Psoas muscle (tissue), 8 donors: ENCODE measurements around the gene FAM193A. TPM values are rescaled to one million over a fixed set of nuclear protein-coding genes. Genes with fewer than 3 reads are reported as not detected.
"Not testable (repeated sequence)": the region's sequence is repeated elsewhere in the genome, so short reads cannot be mapped to it uniquely, and the experiment has no call there.

ENCODE experiments used
- ATAC-seq, 4 donors: fragments of 200-7000 bp; cut with Tn5 transposase; one replicate each; pipeline ENCODE4 v1.9.1; 2020; ENCODE audit warnings: moderate library complexity in 3 of 4, mild to moderate bottlenecking in 2 of 4
- DNase-seq, 2 donors: peaks; one replicate each; pipeline ENCODE4 v3.0.0-alpha.2; 2020
- H3K27ac ChIP-seq: fragments of 200-600 bp; one replicate; pipeline ENCODE4 v1.8.0; 2022
- H3K27me3 ChIP-seq, 3 donors: fragments of 200-600 bp in 1 of 3; one replicate each; pipeline versions ENCODE4 v1.6.1 to v1.8.0; 2013 to 2022; ENCODE audit warnings: low read length in 2 of 3, mild to moderate bottlenecking in 2 of 3, moderate library complexity in 1 of 3; ENCODE audit not compliant: insufficient read depth in 3 of 3
- H3K36me3 ChIP-seq, 2 donors: fragments of 200-600 bp in 1 of 2; one replicate each; pipeline versions ENCODE4 v1.6.1 to v1.8.0; 2013 to 2022; ENCODE audit warnings: low read depth in 1 of 2, mild to moderate bottlenecking in 1 of 2, moderate library complexity in 1 of 2; ENCODE audit not compliant: insufficient read depth in 1 of 2
- H3K4me1 ChIP-seq: fragments of 200-600 bp; one replicate; pipeline ENCODE4 v1.8.0; 2022
- H3K4me3 ChIP-seq: fragments of 200-600 bp; one replicate; pipeline ENCODE4 v1.8.0; 2022; ENCODE audit warnings: mild to moderate bottlenecking
- H3K9me3 ChIP-seq: fragments of 200-600 bp; one replicate; pipeline ENCODE4 v1.8.0; 2022
- CTCF ChIP-seq: fragments of 200-600 bp; IDR thresholded peaks from one replicate; pipeline ENCODE4 v1.8.0; 2022; ENCODE audit warnings: antibody characterized with exemption
- WGBS, 3 donors: extraction: QIAGEN DNeasy Blood & Tissue Kit; methylation state at CpG; one replicate each; pipeline versions ENCODE4 v1.1.6 to v1.1.7; 2013; 5-methylcytosine and 5-hydroxymethylcytosine counted together
- intact Hi-C, 2 donors: fragments of 100-400 bp; cut with DNase I; formaldehyde crosslinking; loops; one replicate each; pipeline versions ENCODE4 v1.11.0 to v1.14.2; 2022
- polyA plus RNA-seq, 3 donors: library from polyadenylated mRNA; stranded (reverse); fragments of 200-250 nt; gene quantifications; one replicate each; pipeline ENCODE4 v1.2.3, GENCODE V29; 2013
- total RNA-seq, 4 donors: library from RNA; stranded (reverse); fragmentation: NEBNext Ultra II Directional in 2 of 4; extraction: Animal tissue kit (Norgen Biotek cat#: 25700) in 2 of 4; gene quantifications; one replicate each; pipeline versions ENCODE4 v1.2.1 to v1.2.4, GENCODE V29; 2021 to 2023
- donor health status: healthy with polysubstance abuse.
- donor health status: DM: no; HTN: no; CAD: no; lungs with moderate emphysema.
- donor health status: Bipolar disorder and iron deficiency.
- donor health status: healthy.
- donor health status: DM: yes; HTN: yes; CAD: no.
- donor health status: DM: no; HTN: no; CAD: no.
- donor health status: DM: no; HTN: no; CAD: no.
- donor health status: DM: yes; HTN: yes; CAD: no.

FAM193A gene
- total and polyA plus RNA-seq, 7 donors = 7.5 to 20.0 (median 14.6) TPM

- no peaks in the 10 kb centered on the region for H3K9me3 ChIP-seq
- TF ChIP-seq CTCF = no peak
- DNase-seq = no peak
- no peak overlapping the region for H3K4me3 ChIP-seq
- WGBS, 3 donors = 89 to 94% (median 89%) methylated on average over 24 of the region's 24 CpGs
- intact Hi-C loops = no loop called here
- no peak for ATAC-seq
- H3K27me3 ChIP-seq = no peaks in the 10 kb centered on the region
- H3K36me3 ChIP-seq = peaks cover 4 to 90% of the 10 kb centered on the region in 2 donors
- H3K4me1 ChIP-seq = peaks cover 6% of the 10 kb centered on the region
- no peak overlapping the region for H3K27ac ChIP-seq
Observed at GRCh38 chr4:2630556-2631273, 94.3 kb downstream of the FAM193A start.

GRCh38 chr4:2634014-2634413 lies 97.6 kb downstream of the FAM193A start:
- H3K4me1 ChIP-seq = peaks cover 20% of the 10 kb centered on the region
- no peaks in the 10 kb centered on the region for H3K27me3 ChIP-seq
- TF ChIP-seq CTCF = no peak
- peaks cover 4 to 88% of the 10 kb centered on the region in 2 donors for H3K36me3 ChIP-seq
- H3K27ac ChIP-seq = no peak overlapping the region
- DNase-seq (no peak), ATAC-seq (no peak)
- H3K9me3 ChIP-seq = no peaks in the 10 kb centered on the region
- 79 to 87% (median 84%) methylated on average over 5 of the region's 5 CpGs for WGBS, 3 donors
- H3K4me3 ChIP-seq = no peak overlapping the region
- intact Hi-C loops = no loop called here

- Histone ChIP-seq H3K9me3 (no peaks in the 10 kb centered on the region), H3K4me1 (peaks cover 14% of the 10 kb centered on the region), H3K27me3 (no peaks in the 10 kb centered on the region), H3K36me3 (peaks cover 6 to 88% of the 10 kb centered on the region in 2 donors), H3K4me3 (no peak overlapping the region), H3K27ac (no peak overlapping the region)
- WGBS, 3 donors = 84 to 93% (median 89%) methylated on average over 6 of the region's 6 CpGs
- ATAC-seq (no peak), DNase-seq (no peak)
- intact Hi-C loops = no loop called here
- no peak for TF ChIP-seq CTCF
Observed at GRCh38 chr4:2636331-2636730, 99.9 kb downstream of the FAM193A start.

- H3K4me3 ChIP-seq, H3K27ac ChIP-seq, DNase-seq, H3K27me3 ChIP-seq, ATAC-seq, intact Hi-C loops, H3K9me3 ChIP-seq: not testable (repeated sequence)
- WGBS, 3 donors = 95 to 96% (median 96%) methylated on average over 5 of the region's 5 CpGs
- Histone ChIP-seq H3K4me1 (peaks cover 14% of the 10 kb centered on the region), H3K36me3 (peaks cover 6 to 87% of the 10 kb centered on the region in 2 donors)
Observed at GRCh38 chr4:2636994-2637393, 100.5 kb downstream of the FAM193A start.

DNA sequence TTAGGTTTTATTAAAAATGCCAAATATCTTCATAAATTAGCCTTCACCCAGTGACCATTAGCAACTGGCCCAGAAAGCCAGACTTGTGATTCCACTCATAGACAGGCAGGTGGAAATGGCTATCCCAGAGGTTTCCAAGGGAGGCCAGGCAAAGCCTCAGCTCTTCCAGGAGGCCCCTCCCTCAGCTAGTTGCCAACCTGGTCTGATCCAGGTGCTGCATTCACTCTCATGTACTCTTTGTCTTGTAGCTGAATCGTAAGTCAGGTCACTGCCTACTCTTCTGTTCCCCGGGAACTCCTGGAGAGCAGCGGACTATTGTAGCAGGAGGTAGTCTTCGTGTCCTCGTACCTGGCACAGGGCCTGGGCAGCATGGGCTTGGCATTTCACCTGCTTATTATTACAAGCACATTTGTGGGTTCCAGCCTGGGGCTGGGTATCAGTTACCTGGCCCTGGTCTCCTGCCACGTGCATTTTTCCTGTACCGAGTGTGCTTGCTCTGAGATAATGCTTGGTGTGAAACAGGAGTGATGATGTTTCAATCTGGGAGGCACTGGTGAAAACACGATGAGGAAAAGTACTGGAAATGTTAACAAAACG lies 101.6 kb downstream of the FAM193A start:
- intact Hi-C loops = no loop called here
- peak overlapping the region; percentile 0 for H3K27ac ChIP-seq
- no peak for TF ChIP-seq CTCF
- peak in 1 of 2 donors; percentile 50 for DNase-seq
- no peaks in the 10 kb centered on the region for H3K27me3 ChIP-seq
- H3K4me3 ChIP-seq = no peak overlapping the region
- 47 to 69% (median 59%) methylated on average over 9 of the region's 9 CpGs for WGBS, 3 donors
- H3K36me3 ChIP-seq = peaks cover 4 to 76% of the 10 kb centered on the region in 2 donors
- H3K4me1 ChIP-seq = peaks cover 14% of the 10 kb centered on the region
- no peaks in the 10 kb centered on the region for H3K9me3 ChIP-seq
- ATAC-seq = peak; percentile 53 to 82 (median 66)
